CD8-positive, alpha-beta memory T cell (primary cell): ENCODE measurements around the gene TRPV3. TPM values are rescaled to one million over a fixed set of nuclear protein-coding genes. Genes with fewer than 3 reads are reported as not detected.
"Not testable (repeated sequence)": the region's sequence is repeated elsewhere in the genome, so short reads cannot be mapped to it uniquely, and the experiment has no call there.

Experiments used
- CTCF ChIA-PET: fragments of 350-600 bp; sonication (Branson Sonifier 250); formaldehyde crosslinking; loops from one replicate; lab custom pipeline; 2021; ENCODE audit warnings: antibody characterized with exemption; lab: Charles Lee
- POLR2A ChIA-PET: fragments of 350-600 bp; sonication (Branson Sonifier 250); formaldehyde crosslinking; loops from one replicate; lab custom pipeline; 2021; ENCODE audit warnings: antibody characterized with exemption; lab: Charles Lee
- DNase-seq, 5 donors: peaks; one replicate each; pipeline versions ENCODE4 v3.0.0 to v3.0.0-alpha.2; 2020 to 2022; ENCODE audit warnings: mixed read lengths in 1 of 5
- H3K27ac ChIP-seq: one replicate; pipeline ENCODE4 v1.7.0; 2013; ENCODE audit warnings: low read depth, mild to moderate bottlenecking, low read length, moderate library complexity
- H3K27me3 ChIP-seq: 2 replicates; pipeline ENCODE4 v1.7.0; 2013; ENCODE audit warnings: low read length, mild to moderate bottlenecking; ENCODE audit not compliant: insufficient read depth, poor library complexity, severe bottlenecking
- H3K36me3 ChIP-seq: 2 replicates; pipeline ENCODE4 v1.7.0; 2013; ENCODE audit warnings: mild to moderate bottlenecking, low read length, moderate library complexity; ENCODE audit not compliant: insufficient read depth
- H3K4me1 ChIP-seq: 2 replicates; pipeline ENCODE4 v1.7.0; 2013; ENCODE audit warnings: mild to moderate bottlenecking, low read length, moderate library complexity; ENCODE audit not compliant: insufficient read depth
- H3K4me3 ChIP-seq: 2 replicates; pipeline ENCODE4 v1.7.0; 2013; ENCODE audit warnings: mild to moderate bottlenecking, low read length
- H3K9me3 ChIP-seq: 2 replicates; pipeline ENCODE4 v1.7.0; 2013; ENCODE audit warnings: mild to moderate bottlenecking, low read length
- H3K27ac Mint-ChIP-seq, 8 donors: one replicate each; pipeline ENCODE4 v1.8.0; 2020 to 2021; ENCODE audit warnings: mixed read lengths in 8 of 8, mild to moderate bottlenecking in 6 of 8, inconsistent platforms in 3 of 8, moderate library complexity in 3 of 8
- H3K27me3 Mint-ChIP-seq, 2 donors: one replicate each; pipeline ENCODE4 v1.8.0; 2020 to 2021; ENCODE audit warnings: mixed read lengths in 2 of 2, mild to moderate bottlenecking in 1 of 2, moderate library complexity in 1 of 2
- H3K36me3 Mint-ChIP-seq, 3 donors: one replicate each; pipeline ENCODE4 v1.8.0; 2020 to 2021; ENCODE audit warnings: mixed read lengths in 3 of 3, inconsistent platforms in 1 of 3, mild to moderate bottlenecking in 1 of 3
- H3K4me1 Mint-ChIP-seq, 3 donors: one replicate each; pipeline ENCODE4 v1.8.0; 2020 to 2021; ENCODE audit warnings: mixed read lengths in 3 of 3, inconsistent platforms in 1 of 3, mild to moderate bottlenecking in 1 of 3
- H3K4me3 Mint-ChIP-seq, 7 donors: one replicate each; pipeline ENCODE4 v1.8.0; 2020 to 2021; ENCODE audit warnings: mixed read lengths in 7 of 7, mild to moderate bottlenecking in 6 of 7, moderate library complexity in 4 of 7, inconsistent platforms in 2 of 7
- H3K9me3 Mint-ChIP-seq, 5 donors: one replicate each; pipeline ENCODE4 v1.8.0; 2020 to 2022; ENCODE audit warnings: mixed read lengths in 5 of 5, mild to moderate bottlenecking in 3 of 5, moderate library complexity in 2 of 5, inconsistent platforms in 1 of 5
- polyA plus RNA-seq: library from polyadenylated mRNA; unstranded; fragments of 300-500 nt; fragmentation: Illumina TruSeq; gene quantifications from one replicate; pipeline ENCODE4 v1.2.3, GENCODE V29; 2021
- total RNA-seq, 2 experiments: library from RNA; stranded (reverse); gene quantifications; one replicate each; pipeline ENCODE4 v1.2.3, GENCODE V29; 2021

The TRPV3 gene
- total and polyA plus RNA-seq, 3 experiments from 2014 or later = 0.21 to 0.79 (median 0.49) TPM

DNA sequence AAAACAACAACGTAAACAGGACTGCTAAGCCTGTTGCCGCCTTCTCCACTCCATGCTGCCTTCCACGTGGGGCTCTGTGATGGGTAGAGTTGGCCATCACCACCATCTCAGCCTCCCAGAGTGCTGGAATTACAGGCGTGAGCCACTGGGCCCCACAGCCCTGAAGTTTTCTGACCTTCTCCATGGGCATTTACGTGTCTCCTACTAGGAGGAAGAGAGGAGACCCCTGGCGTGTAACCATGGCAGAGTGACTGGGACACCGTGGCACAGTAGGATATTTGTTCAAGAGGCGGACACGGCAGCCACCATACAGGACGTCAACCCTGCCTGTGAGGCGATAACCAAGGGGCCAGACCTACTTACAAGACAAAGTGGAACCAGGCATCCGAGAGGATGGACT is 31.1 kb downstream of the TRPV3 start:
- H3K9me3 ChIP-seq = no peaks in the 10 kb centered on the region
- no peak overlapping the region for H3K27ac ChIP-seq
- Mint-ChIP-seq H3K36me3 (no peaks in the 10 kb centered on the region), H3K4me3 (no peak overlapping the region), H3K27me3 (peaks cover 0 to 8% of the 10 kb centered on the region in 2 donors), H3K27ac (peak overlapping the region in 1 of 8 donors; percentile 20), H3K9me3 (no peaks in the 10 kb centered on the region), H3K4me1 (no peaks in the 10 kb centered on the region)
- H3K4me3 ChIP-seq = no peak overlapping the region
- ChIA-PET POLR2A (no interaction called here), CTCF (no interaction called here)
- no peaks in the 10 kb centered on the region for H3K36me3 ChIP-seq
- no peaks in the 10 kb centered on the region for H3K27me3 ChIP-seq
- H3K4me1 ChIP-seq = no peaks in the 10 kb centered on the region
- no peak for DNase-seq

DNA sequence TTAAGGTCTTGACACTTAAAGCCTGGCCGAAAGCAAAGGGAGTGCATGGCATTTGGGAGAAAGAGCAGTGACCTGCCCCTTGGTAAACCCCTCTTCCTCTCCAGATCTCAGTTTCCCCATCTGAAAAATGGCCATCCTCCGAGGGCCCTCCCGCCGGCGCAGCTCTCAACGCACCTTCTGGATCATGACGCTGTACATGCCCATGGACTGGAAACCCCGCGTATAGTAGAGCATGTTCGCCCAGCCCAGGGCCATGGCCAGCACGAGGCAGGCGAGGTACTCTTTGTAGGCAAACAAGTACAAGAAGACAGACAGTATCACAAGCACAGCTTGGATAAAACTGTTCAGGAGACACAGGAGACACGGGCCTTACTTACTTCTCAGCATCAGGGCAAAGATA is 33.6 kb downstream of the TRPV3 start:
- Mint-ChIP-seq H3K9me3 (no peaks in the 10 kb centered on the region), H3K27me3 (peaks cover 0 to 8% of the 10 kb centered on the region in 2 donors), H3K36me3 (no peaks in the 10 kb centered on the region), H3K27ac (no peak overlapping the region), H3K4me3 (no peak overlapping the region), H3K4me1 (no peaks in the 10 kb centered on the region)
- Histone ChIP-seq H3K27me3 (no peaks in the 10 kb centered on the region), H3K9me3 (no peaks in the 10 kb centered on the region), H3K4me3 (no peak overlapping the region), H3K36me3 (no peaks in the 10 kb centered on the region), H3K4me1 (no peaks in the 10 kb centered on the region), H3K27ac (no peak overlapping the region)
- POLR2A ChIA-PET = no interaction called here
- CTCF ChIA-PET = no interaction called here
- DNase-seq = no peak

DNA sequence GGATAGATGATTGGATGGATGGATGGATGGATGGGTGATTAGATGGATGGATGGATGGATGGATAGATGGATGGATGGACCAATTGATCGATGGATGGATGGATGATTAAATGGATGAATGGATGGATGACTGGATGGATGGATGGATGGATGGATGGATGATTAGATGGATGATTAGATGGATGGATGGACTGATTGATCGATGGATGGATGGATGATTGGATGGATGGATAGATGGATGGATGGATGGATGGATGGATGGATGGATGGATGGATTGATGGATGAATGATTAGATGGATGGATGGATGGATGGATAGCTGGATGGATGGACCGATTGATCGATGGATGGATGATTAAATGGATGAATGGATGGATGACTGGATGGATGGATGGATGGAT is 38.1 kb downstream of the TRPV3 start:
- H3K4me3 Mint-ChIP-seq, DNase-seq, H3K36me3 Mint-ChIP-seq: not testable (repeated sequence)

GRCh38 chr17:3514873-3515272 is 42.7 kb downstream of the TRPV3 start:
- Mint-ChIP-seq H3K4me1 (peaks cover 5 to 10% (median 7%) of the 10 kb centered on the region in 3 donors), H3K36me3 (peaks cover under 1 to 1% (median 1%) of the 10 kb centered on the region in 3 donors), H3K27ac (peak overlapping the region in 6 of 8 donors; percentile 32 to 87 (median 72)), H3K4me3 (peak overlapping the region in 2 of 7 donors; percentile 9 to 10), H3K9me3 (no peaks in the 10 kb centered on the region), H3K27me3 (peaks cover 1 to 8% of the 10 kb centered on the region in 2 donors)
- no peak overlapping the region for H3K27ac ChIP-seq
- H3K36me3 ChIP-seq = no peaks in the 10 kb centered on the region
- CTCF ChIA-PET = no interaction called here
- H3K4me1 ChIP-seq = no peaks in the 10 kb centered on the region
- POLR2A ChIA-PET = no interaction called here
- H3K4me3 ChIP-seq = no peak overlapping the region
- peak in 1 of 5 donors; percentile 35 for DNase-seq
- no peaks in the 10 kb centered on the region for H3K9me3 ChIP-seq
- no peaks in the 10 kb centered on the region for H3K27me3 ChIP-seq

More for the DNA sequence above, 38.1 kb downstream of the TRPV3 start:
- H3K4me3 ChIP-seq, H3K9me3 ChIP-seq, H3K27ac ChIP-seq, H3K27me3 Mint-ChIP-seq, H3K27ac Mint-ChIP-seq, H3K27me3 ChIP-seq, H3K9me3 Mint-ChIP-seq, CTCF ChIA-PET, POLR2A ChIA-PET, H3K4me1 ChIP-seq, H3K36me3 ChIP-seq: not testable (repeated sequence)
- peaks cover 5 to 10% (median 7%) of the 10 kb centered on the region in 3 donors for H3K4me1 Mint-ChIP-seq

DNA sequence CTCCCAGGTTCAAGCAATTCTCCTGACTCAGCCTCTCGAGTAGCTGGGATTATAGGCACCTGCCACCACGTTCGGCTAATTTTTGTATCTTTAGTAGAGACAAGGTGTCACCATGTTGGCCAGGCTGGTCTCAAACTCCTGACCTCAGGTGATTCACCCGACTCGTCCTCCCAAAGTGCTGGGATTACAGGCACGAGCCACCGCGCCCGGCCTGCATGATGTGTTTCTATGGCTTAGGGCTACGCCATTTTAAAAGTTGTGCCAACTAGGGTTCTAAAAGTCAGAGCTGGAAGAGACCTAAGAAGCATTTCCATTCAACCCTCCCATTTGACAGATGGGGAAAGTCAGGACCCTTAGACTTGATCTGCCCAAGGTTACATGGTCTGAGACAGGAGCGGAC is 43.4 kb downstream of the TRPV3 start:
- H3K36me3 ChIP-seq, H3K4me1 ChIP-seq, CTCF ChIA-PET, POLR2A ChIA-PET, H3K9me3 Mint-ChIP-seq, H3K4me3 Mint-ChIP-seq, H3K4me3 ChIP-seq, H3K27ac Mint-ChIP-seq, DNase-seq, H3K27me3 ChIP-seq, H3K9me3 ChIP-seq, H3K36me3 Mint-ChIP-seq, H3K27ac ChIP-seq: not testable (repeated sequence)
- H3K4me1 Mint-ChIP-seq = peaks cover 5 to 10% (median 7%) of the 10 kb centered on the region in 3 donors
- peaks cover 4 to 11% of the 10 kb centered on the region in 2 donors for H3K27me3 Mint-ChIP-seq

- ChIA-PET CTCF (no interaction called here), POLR2A (no interaction called here)
- Mint-ChIP-seq H3K4me1 (peaks cover 5 to 10% (median 7%) of the 10 kb centered on the region in 3 donors), H3K9me3 (peaks cover 0 to 3% (median 2%) of the 10 kb centered on the region in 5 donors), H3K27me3 (peaks cover 4 to 13% of the 10 kb centered on the region in 2 donors), H3K4me3 (peak overlapping the region in 1 of 7 donors; percentile 52), H3K27ac (peak overlapping the region in 1 of 8 donors; percentile 86), H3K36me3 (peaks cover 1 to 9% (median 1%) of the 10 kb centered on the region in 3 donors)
- no peaks in the 10 kb centered on the region for H3K36me3 ChIP-seq
- no peaks in the 10 kb centered on the region for H3K27me3 ChIP-seq
- H3K27ac ChIP-seq = no peak overlapping the region
- no peak for DNase-seq
- no peaks in the 10 kb centered on the region for H3K9me3 ChIP-seq
- H3K4me3 ChIP-seq = no peak overlapping the region
- H3K4me1 ChIP-seq = no peaks in the 10 kb centered on the region
Observed at GRCh38 chr17:3513305-3514035, 44.1 kb downstream of the TRPV3 start.

DNA sequence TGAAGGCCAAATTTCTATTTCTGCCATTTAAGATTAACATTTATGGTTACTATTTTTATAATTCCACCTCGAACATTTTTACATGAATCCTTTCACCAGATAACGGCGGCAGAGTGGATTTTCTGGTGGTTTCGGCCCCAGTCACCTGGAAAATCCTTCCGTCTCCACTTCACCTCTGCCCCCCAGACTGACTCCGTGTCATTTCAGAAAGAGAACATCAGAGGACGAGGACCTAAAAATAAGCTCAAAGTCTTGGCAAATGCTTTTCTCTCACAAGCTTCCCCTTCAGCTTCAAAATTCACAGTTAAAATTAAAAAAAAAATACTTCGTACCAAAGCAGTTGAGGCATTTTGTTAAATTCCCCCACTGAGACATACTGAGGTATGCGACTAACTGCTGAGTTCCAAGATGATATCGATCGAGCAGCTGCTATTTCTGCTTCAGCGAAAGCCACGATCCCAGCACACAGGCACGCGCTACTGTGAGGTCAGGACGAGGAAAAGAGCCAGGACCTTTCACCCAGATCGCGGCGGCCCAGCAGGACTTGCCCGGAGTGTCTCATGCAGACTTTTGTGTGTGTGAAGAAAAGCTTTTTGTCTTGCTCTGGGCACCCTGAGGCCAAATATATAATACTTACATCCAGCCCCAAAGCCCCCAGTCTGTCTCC is 45.0 kb downstream of the TRPV3 start:
- H3K4me1 Mint-ChIP-seq = peaks cover 5 to 10% (median 7%) of the 10 kb centered on the region in 3 donors
- peaks cover 0 to 9% (median 1%) of the 10 kb centered on the region in 3 donors for H3K36me3 Mint-ChIP-seq
- Histone ChIP-seq H3K27me3 (no peaks in the 10 kb centered on the region), H3K27ac (no peak overlapping the region), H3K4me1 (no peaks in the 10 kb centered on the region), H3K4me3 (no peak overlapping the region), H3K9me3 (no peaks in the 10 kb centered on the region), H3K36me3 (no peaks in the 10 kb centered on the region)
- peaks cover 2 to 15% of the 10 kb centered on the region in 2 donors for H3K27me3 Mint-ChIP-seq
- ChIA-PET CTCF (no interaction called here), POLR2A (no interaction called here)
- no peak overlapping the region for H3K4me3 Mint-ChIP-seq
- H3K9me3 Mint-ChIP-seq = peaks cover 0 to 3% (median 2%) of the 10 kb centered on the region in 5 donors
- no peak for DNase-seq
- H3K27ac Mint-ChIP-seq = no peak overlapping the region

DNA sequence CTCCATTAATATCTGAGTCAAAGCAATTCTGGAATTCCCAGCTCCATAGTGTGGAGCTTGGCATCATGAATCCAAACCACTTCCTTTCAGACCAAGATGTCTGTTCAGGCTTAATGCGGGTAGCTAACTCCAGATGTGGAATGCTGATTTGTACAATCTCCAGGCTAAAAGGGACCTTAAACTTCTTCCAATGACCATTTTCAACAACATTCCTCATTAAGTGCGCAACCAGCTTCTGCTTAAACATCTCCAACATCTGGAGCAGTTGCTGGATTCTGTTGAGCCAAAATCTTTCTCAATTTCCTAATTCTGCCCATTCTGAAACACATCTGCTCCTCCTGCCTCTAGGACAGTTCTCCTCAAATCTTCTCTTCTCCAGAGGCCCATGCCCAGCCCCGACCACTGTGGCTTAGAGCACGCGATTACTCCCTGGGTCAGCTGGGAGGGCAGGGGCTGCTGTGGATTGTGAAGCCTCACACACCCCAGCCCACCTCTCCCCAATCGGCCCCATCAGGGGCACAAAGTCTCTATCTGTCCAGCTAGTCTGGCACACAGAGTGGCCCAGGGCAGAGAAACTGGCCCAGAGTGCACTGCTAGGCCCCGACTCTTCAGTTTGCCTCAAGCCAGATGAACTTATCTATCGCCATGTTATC is 45.6 kb downstream of the TRPV3 start:
- H3K9me3 ChIP-seq = no peaks in the 10 kb centered on the region
- no peak for DNase-seq

More for the DNA sequence above, 45.6 kb downstream of the TRPV3 start:
- peaks cover 0 to 4% (median 3%) of the 10 kb centered on the region in 5 donors for H3K9me3 Mint-ChIP-seq
- Histone ChIP-seq H3K27me3 (no peaks in the 10 kb centered on the region), H3K27ac (no peak overlapping the region), H3K4me1 (no peaks in the 10 kb centered on the region), H3K36me3 (no peaks in the 10 kb centered on the region), H3K4me3 (no peak overlapping the region)
- peaks cover 5 to 10% (median 7%) of the 10 kb centered on the region in 3 donors for H3K4me1 Mint-ChIP-seq
- POLR2A ChIA-PET = no interaction called here
- peaks cover 2 to 20% of the 10 kb centered on the region in 2 donors for H3K27me3 Mint-ChIP-seq
- H3K4me3 Mint-ChIP-seq = no peak overlapping the region
- H3K27ac Mint-ChIP-seq = no peak overlapping the region
- H3K36me3 Mint-ChIP-seq = peaks cover 0 to 9% (median 1%) of the 10 kb centered on the region in 3 donors
- CTCF ChIA-PET = no interaction called here
